Activated CD8-positive, alpha-beta T cell treated with anti-CD3 and anti-CD28 coated beads for 36 hours (primary cell): ENCODE results near the gene LIMA1. TPM values are rescaled to one million over a fixed set of nuclear protein-coding genes. Genes with fewer than 3 reads are reported as not detected.

ENCODE experiments used
- ATAC-seq: fragments of 200-7000 bp; cut with Tn5 transposase; one replicate; pipeline ENCODE4 v1.10.0; 2021; ENCODE audit warnings: mild to moderate bottlenecking, moderate library complexity
- CTCF ChIA-PET: fragments of 350-600 bp; sonication (Branson Sonifier 250); formaldehyde crosslinking; loops from one replicate; lab custom pipeline; 2021; ENCODE audit warnings: antibody characterized with exemption; lab: Charles Lee
- POLR2A ChIA-PET: fragments of 350-600 bp; sonication (Branson Sonifier 250); formaldehyde crosslinking; loops from one replicate; lab custom pipeline; 2021; ENCODE audit warnings: antibody characterized with exemption; lab: Charles Lee
- DNase-seq: peaks from one replicate; pipeline ENCODE4 v3.0.0-alpha.2; 2020
- H3K27ac Mint-ChIP-seq: one replicate; pipeline ENCODE4 v1.8.0; 2021; ENCODE audit warnings: mild to moderate bottlenecking, mixed read lengths
- H3K27me3 Mint-ChIP-seq: one replicate; pipeline ENCODE4 v1.8.0; 2021; ENCODE audit warnings: mixed read lengths
- H3K36me3 Mint-ChIP-seq: one replicate; pipeline ENCODE4 v1.8.0; 2021; ENCODE audit warnings: low read depth, mixed read lengths
- H3K4me1 Mint-ChIP-seq: one replicate; pipeline ENCODE4 v1.8.0; 2021; ENCODE audit warnings: low read depth, mixed read lengths
- H3K4me3 Mint-ChIP-seq: one replicate; pipeline ENCODE4 v1.8.0; 2021; ENCODE audit warnings: mild to moderate bottlenecking, moderate library complexity, mixed read lengths
- H3K9me3 Mint-ChIP-seq: one replicate; pipeline ENCODE4 v1.8.0; 2021; ENCODE audit warnings: mixed read lengths
- intact Hi-C: fragments of 100-400 bp; cut with micrococcal nuclease; formaldehyde crosslinking; loops from one replicate; pipeline ENCODE4 v1.10.0; 2022
- total RNA-seq, 2 experiments: library from RNA; stranded (reverse); gene quantifications; one replicate each; pipeline ENCODE4 v1.2.3, GENCODE V29; 2021
- TF ChIP-seq, protein P1 (sequence below): fragments of 200-600 bp; IDR thresholded peaks from one replicate; pipeline ENCODE4 v1.8.0; 2022; ENCODE audit warnings: antibody characterized with exemption, mild to moderate bottlenecking

The LIMA1 gene
- total RNA-seq, 2 experiments from 2014 or later = 44.2 to 45.5 TPM

- ChIA-PET CTCF (interaction anchor here (1.2 kb wide), 1 partner anchor 30 kb away, joined by 3 read pairs; no protein-coding TSS in a partner anchor), POLR2A (interaction anchor here (0.8 to 1.1 kb wide), 2 partner anchors 20 to 93 kb away, joined by 3 read pairs; partner anchors contain the start of gene COX14)
- TF ChIP-seq, protein P1, sequence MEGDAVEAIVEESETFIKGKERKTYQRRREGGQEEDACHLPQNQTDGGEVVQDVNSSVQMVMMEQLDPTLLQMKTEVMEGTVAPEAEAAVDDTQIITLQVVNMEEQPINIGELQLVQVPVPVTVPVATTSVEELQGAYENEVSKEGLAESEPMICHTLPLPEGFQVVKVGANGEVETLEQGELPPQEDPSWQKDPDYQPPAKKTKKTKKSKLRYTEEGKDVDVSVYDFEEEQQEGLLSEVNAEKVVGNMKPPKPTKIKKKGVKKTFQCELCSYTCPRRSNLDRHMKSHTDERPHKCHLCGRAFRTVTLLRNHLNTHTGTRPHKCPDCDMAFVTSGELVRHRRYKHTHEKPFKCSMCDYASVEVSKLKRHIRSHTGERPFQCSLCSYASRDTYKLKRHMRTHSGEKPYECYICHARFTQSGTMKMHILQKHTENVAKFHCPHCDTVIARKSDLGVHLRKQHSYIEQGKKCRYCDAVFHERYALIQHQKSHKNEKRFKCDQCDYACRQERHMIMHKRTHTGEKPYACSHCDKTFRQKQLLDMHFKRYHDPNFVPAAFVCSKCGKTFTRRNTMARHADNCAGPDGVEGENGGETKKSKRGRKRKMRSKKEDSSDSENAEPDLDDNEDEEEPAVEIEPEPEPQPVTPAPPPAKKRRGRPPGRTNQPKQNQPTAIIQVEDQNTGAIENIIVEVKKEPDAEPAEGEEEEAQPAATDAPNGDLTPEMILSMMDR = no peak
- Mint-ChIP-seq H3K4me1 (peaks cover 3% of the 10 kb centered on the region), H3K4me3 (no peak overlapping the region), H3K27me3 (no peaks in the 10 kb centered on the region), H3K36me3 (peaks cover 15% of the 10 kb centered on the region), H3K27ac (no peak overlapping the region), H3K9me3 (no peaks in the 10 kb centered on the region)
- intact Hi-C loops = no loop called here
- ATAC-seq (no peak), DNase-seq (no peak)
Observed at GRCh38 chr12:50205648-50206047, 77.7 kb downstream of the LIMA1 start.

GRCh38 chr12:50203691-50204090 lies 79.6 kb downstream of the LIMA1 start:
- TF ChIP-seq, protein P1 = no peak
- H3K27ac Mint-ChIP-seq = no peak overlapping the region
- CTCF ChIA-PET = interaction anchor here (0.7 to 1.5 kb wide), 4 partner anchors 14 to 237 kb away, joined by 3 to 7 read pairs (median 4); partner anchors contain the start of gene COX14
- no peaks in the 10 kb centered on the region for H3K9me3 Mint-ChIP-seq
- H3K36me3 Mint-ChIP-seq = peaks cover 20% of the 10 kb centered on the region
- no peaks in the 10 kb centered on the region for H3K27me3 Mint-ChIP-seq
- DNase-seq = no peak
- ATAC-seq = no peak
- no peak overlapping the region for H3K4me3 Mint-ChIP-seq
- no peaks in the 10 kb centered on the region for H3K4me1 Mint-ChIP-seq
- POLR2A ChIA-PET = no interaction called here
- intact Hi-C loops = no loop called here

DNA sequence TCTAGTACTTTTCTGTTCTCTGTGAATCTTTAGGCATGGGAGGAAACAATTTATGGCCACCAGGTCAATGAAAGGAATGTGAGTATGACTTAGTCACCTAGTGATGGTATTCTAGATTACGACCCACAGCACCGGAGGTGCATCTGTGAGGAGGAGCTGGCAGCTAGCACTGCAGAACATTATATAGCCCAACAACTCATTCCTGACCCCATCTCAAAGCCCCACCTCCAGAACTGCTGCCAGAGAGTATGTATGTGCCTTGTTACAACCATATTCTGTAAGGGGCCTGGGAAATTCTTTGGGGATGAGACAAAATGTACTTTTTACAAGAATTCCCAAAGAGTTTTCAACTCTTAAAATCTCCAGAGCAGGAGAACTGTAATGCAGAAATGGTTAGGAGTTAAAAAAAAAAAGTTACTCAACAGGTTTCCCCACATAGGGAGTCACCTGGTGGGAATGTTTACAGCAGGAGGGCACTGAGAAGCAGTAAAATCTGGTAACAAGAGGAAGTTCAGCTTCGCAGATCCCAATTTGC lies 81.3 kb downstream of the LIMA1 start:
- no peaks in the 10 kb centered on the region for H3K9me3 Mint-ChIP-seq
- POLR2A ChIA-PET = no interaction called here

GRCh38 chr12:50200552-50201273 lies 82.6 kb downstream of the LIMA1 start:
- CTCF ChIA-PET = interaction anchor here (0.6 to 1.2 kb wide), 2 partner anchors 234 to 542 kb away, joined by 3 to 4 read pairs; no protein-coding TSS in a partner anchor
- Mint-ChIP-seq H3K4me1 (no peaks in the 10 kb centered on the region), H3K4me3 (no peak overlapping the region), H3K9me3 (no peaks in the 10 kb centered on the region), H3K27me3 (no peaks in the 10 kb centered on the region), H3K27ac (no peak overlapping the region), H3K36me3 (peaks cover 25% of the 10 kb centered on the region)
- DNase-seq = no peak
- ATAC-seq = no peak
- TF ChIP-seq, protein P1 = no peak
- POLR2A ChIA-PET = interaction anchor here (1.3 to 1.5 kb wide), 2 partner anchors 13 to 44 kb away, joined by 3 to 5 read pairs; no protein-coding TSS in a partner anchor
- intact Hi-C loops = no loop called here

More for the DNA sequence above, 81.3 kb downstream of the LIMA1 start:
- no peaks in the 10 kb centered on the region for H3K27me3 Mint-ChIP-seq
- CTCF ChIA-PET = no interaction called here
- DNase-seq (no peak), ATAC-seq (no peak)
- H3K4me1 Mint-ChIP-seq = no peaks in the 10 kb centered on the region
- intact Hi-C loops = no loop called here
- TF ChIP-seq, protein P1 = no peak
- no peak overlapping the region for H3K4me3 Mint-ChIP-seq
- no peak overlapping the region for H3K27ac Mint-ChIP-seq
- peaks cover 25% of the 10 kb centered on the region for H3K36me3 Mint-ChIP-seq

DNA sequence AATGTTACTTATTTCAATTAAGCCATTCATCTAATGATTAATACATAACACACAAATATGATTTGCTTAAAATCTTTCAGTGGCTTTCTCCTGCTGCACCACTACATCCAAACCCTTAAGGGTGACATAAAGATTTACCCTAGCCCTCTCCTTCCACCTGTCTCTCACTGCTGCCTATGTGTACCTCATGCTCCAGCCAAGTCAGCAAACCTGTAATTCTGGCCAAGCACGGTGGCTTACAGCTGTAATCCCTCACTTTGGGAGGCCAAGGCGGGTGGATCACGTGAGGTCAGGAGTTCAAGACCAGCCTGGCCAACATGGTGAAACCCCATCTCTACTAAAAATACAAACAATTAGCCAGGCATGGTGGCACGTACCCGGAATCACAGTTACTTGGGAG lies 84.5 kb downstream of the LIMA1 start:
- CTCF ChIA-PET = interaction anchor here (0.6 to 1.2 kb wide), 3 partner anchors 23 to 124 kb away, joined by 3 read pairs; no protein-coding TSS in a partner anchor
- DNase-seq = no peak
- H3K27me3 Mint-ChIP-seq = no peaks in the 10 kb centered on the region
- H3K4me3 Mint-ChIP-seq = no peak overlapping the region
- H3K9me3 Mint-ChIP-seq = no peaks in the 10 kb centered on the region
- ATAC-seq = no peak
- TF ChIP-seq, protein P1 = no peak
- POLR2A ChIA-PET = no interaction called here
- intact Hi-C loops = no loop called here
- peaks cover 26% of the 10 kb centered on the region for H3K36me3 Mint-ChIP-seq
- no peak overlapping the region for H3K27ac Mint-ChIP-seq
- H3K4me1 Mint-ChIP-seq = no peaks in the 10 kb centered on the region
